Measurements from ENCODE around the gene PARD3. TPM values are rescaled to one million over a fixed set of nuclear protein-coding genes. Genes with fewer than 3 reads are reported as not detected.

Gene PARD3
- total RNA-seq, 1 experiment from 2014 or later = 154 TPM

DNA sequence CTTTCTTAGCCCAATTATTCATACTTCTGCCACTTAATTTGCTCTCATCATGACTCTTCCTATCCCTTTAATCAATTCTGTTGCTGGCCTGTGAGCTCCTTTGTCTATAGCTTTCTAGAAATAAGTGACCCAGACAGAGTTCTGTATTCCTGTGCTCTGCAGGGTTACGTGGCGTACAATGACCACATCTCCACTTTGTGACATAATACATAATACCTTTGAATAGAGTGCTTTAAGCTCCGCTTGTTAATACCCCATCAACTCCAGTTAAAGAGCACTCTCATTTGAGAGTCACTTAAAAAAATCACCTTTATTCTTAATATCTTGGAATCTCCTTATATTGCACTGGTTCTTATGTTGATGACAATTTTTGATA is 619.0 kb downstream of the PARD3 start:
- no TSS peak for BruUV-seq (replicated peaks)
- H3K9me2 ChIP-seq (replicated peaks; ENCODE audit: low read length) = no peaks in the 10 kb centered on the region
- ATAC-seq (no peak), DNase-seq (no peak)
- H2AFZ ChIP-seq (ENCODE audit: low read length) = no peak overlapping the region
- H3K79me2 ChIP-seq (ENCODE audit: low read length) = no peaks in the 10 kb centered on the region
- no peak overlapping the region for H3K9ac ChIP-seq (ENCODE audit: low read length)
- no peak overlapping the region for H3K4me2 ChIP-seq (ENCODE audit: low read length)
- ChIA-PET CTCF (no interaction called here), POLR2A (ENCODE audit: unreplicated experiment) (no interaction called here)
- peaks cover 6% of the 10 kb centered on the region for H3K4me1 ChIP-seq (ENCODE audit: insufficient read depth, low read length)
- no peaks in the 10 kb centered on the region for H4K20me1 ChIP-seq (ENCODE audit: low read length)
- no peaks in the 10 kb centered on the region for H3K9me3 ChIP-seq (ENCODE audit: low read length)
- H3K27ac ChIP-seq (ENCODE audit: low read length) = no peak overlapping the region
- H3K36me3 ChIP-seq (ENCODE audit: low read depth, low read length) = no peaks in the 10 kb centered on the region
- intact Hi-C loops (cut with micrococcal nuclease) = no loop called here
- no peak for TF ChIP-seq EZH2 (IDR thresholded peaks at IDR 0.05; ENCODE audit: low read length, unreplicated experiment)
- TF ChIP-seq, protein P1, sequence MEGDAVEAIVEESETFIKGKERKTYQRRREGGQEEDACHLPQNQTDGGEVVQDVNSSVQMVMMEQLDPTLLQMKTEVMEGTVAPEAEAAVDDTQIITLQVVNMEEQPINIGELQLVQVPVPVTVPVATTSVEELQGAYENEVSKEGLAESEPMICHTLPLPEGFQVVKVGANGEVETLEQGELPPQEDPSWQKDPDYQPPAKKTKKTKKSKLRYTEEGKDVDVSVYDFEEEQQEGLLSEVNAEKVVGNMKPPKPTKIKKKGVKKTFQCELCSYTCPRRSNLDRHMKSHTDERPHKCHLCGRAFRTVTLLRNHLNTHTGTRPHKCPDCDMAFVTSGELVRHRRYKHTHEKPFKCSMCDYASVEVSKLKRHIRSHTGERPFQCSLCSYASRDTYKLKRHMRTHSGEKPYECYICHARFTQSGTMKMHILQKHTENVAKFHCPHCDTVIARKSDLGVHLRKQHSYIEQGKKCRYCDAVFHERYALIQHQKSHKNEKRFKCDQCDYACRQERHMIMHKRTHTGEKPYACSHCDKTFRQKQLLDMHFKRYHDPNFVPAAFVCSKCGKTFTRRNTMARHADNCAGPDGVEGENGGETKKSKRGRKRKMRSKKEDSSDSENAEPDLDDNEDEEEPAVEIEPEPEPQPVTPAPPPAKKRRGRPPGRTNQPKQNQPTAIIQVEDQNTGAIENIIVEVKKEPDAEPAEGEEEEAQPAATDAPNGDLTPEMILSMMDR (conservative IDR thresholded peaks at IDR 0.05; ENCODE audit: low read depth, low read length) = no peak
- TF ChIP-seq EZH2phosphoT487 (IDR thresholded peaks at IDR 0.05; ENCODE audit: borderline replicate concordance, low read length) = no peak
- H3K27me3 ChIP-seq (ENCODE audit: low read length) = no peaks in the 10 kb centered on the region
- no peak overlapping the region for H3K4me3 ChIP-seq (ENCODE audit: low read length)
- H3F3A ChIP-seq (ENCODE audit: low read length, unreplicated experiment) = no peaks in the 10 kb centered on the region

DNA sequence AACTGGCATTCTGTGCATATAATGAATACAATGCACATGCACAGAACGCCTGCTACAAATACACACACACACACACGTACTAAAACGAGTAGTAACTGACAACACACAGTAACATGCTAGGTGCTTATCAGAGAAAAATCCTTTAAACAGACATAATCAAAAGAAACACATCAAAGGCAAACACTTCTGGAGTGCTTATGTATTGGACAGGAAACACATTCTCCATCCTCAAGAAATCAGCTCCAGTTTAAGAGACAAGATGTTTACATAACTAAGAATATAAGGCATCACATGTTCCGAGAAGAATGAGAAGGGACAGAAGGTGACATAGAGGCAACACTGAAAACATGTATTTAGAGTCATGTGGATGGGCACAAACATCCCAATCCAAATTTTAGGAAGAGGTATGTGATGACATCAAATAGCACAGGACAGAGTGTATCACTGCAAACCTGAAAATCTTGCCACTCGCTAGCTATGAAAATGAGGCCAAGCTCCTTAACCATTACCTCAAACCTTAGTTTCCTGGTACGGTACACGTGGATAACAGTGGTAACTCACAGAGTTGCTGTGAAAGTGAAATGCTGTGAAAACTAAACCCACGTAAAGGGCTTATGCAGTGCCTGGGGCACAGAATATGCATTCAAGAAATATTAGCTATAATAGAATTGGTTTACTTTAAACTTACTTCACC is 619.6 kb downstream of the PARD3 start:
- Histone ChIP-seq H3K27ac (ENCODE audit: low read length) (no peak overlapping the region), H3K27me3 (ENCODE audit: low read length) (no peaks in the 10 kb centered on the region), H3K4me1 (ENCODE audit: insufficient read depth, low read length) (peaks cover 6% of the 10 kb centered on the region), H3K36me3 (ENCODE audit: low read depth, low read length) (no peaks in the 10 kb centered on the region), H3K4me2 (ENCODE audit: low read length) (no peak overlapping the region), H4K20me1 (ENCODE audit: low read length) (no peaks in the 10 kb centered on the region), H3K4me3 (ENCODE audit: low read length) (no peak overlapping the region), H3K79me2 (ENCODE audit: low read length) (no peaks in the 10 kb centered on the region), H3K9me2 (replicated peaks; ENCODE audit: low read length) (no peaks in the 10 kb centered on the region), H2AFZ (ENCODE audit: low read length) (no peak overlapping the region), H3F3A (ENCODE audit: low read length, unreplicated experiment) (no peaks in the 10 kb centered on the region), H3K9me3 (ENCODE audit: low read length) (no peaks in the 10 kb centered on the region), H3K9ac (ENCODE audit: low read length) (no peak overlapping the region)
- intact Hi-C loops (cut with micrococcal nuclease) = no loop called here
- ChIA-PET POLR2A (ENCODE audit: unreplicated experiment) (no interaction called here), CTCF (no interaction called here)
- no TSS peak for BruUV-seq (replicated peaks)
- DNase-seq = no peak
- TF ChIP-seq, protein P1 (conservative IDR thresholded peaks at IDR 0.05; ENCODE audit: low read depth, low read length) = no peak
- no peak for TF ChIP-seq EZH2 (IDR thresholded peaks at IDR 0.05; ENCODE audit: low read length, unreplicated experiment)
- no peak for TF ChIP-seq EZH2phosphoT487 (IDR thresholded peaks at IDR 0.05; ENCODE audit: borderline replicate concordance, low read length)
- no peak for ATAC-seq

DNA sequence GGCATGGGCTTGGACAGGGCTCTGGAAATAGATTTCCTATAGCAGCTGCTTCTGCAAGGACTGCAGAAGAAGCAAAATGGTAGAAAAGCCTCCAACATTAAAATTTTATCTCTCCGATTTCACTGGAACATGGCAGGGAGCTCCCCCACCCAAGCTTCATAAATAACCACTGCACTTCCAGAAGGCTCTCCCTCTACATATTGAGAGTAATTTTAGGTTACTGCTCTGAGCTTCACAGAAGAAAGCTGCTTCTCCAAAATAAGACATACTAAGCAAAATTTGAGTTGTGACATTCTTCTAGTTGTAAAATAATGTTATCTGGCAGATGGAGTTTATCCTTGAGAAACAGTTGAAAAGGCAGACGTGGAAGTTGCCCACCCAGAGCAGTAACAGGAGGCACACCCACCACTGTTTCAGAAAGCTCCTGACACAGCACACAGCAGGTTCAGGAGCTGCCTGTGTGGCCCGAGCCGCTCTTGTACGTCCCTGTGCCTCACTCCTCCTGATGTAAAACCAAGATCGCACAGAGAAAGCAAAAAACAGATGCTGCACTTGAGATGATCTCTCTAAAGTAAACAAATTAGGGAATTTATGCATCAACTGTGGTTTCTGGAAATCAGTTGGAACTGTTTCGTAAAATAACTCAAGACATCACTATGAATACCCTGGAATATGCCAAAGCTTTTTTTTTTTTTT is 621.0 kb downstream of the PARD3 start:
- POLR2A ChIA-PET (ENCODE audit: unreplicated experiment) = no interaction called here
- H4K20me1 ChIP-seq (ENCODE audit: low read length) = no peaks in the 10 kb centered on the region
- H3K9me3 ChIP-seq (ENCODE audit: low read length) = no peaks in the 10 kb centered on the region
- no peaks in the 10 kb centered on the region for H3K9me2 ChIP-seq (replicated peaks; ENCODE audit: low read length)
- H3K27me3 ChIP-seq (ENCODE audit: low read length) = no peaks in the 10 kb centered on the region
- no peak overlapping the region for H3K4me2 ChIP-seq (ENCODE audit: low read length)
- no peaks in the 10 kb centered on the region for H3F3A ChIP-seq (ENCODE audit: low read length, unreplicated experiment)
- no peak overlapping the region for H3K27ac ChIP-seq (ENCODE audit: low read length)
- intact Hi-C loops (cut with micrococcal nuclease) = no loop called here
- no peaks in the 10 kb centered on the region for H3K36me3 ChIP-seq (ENCODE audit: low read depth, low read length)
- no peak for TF ChIP-seq EZH2 (IDR thresholded peaks at IDR 0.05; ENCODE audit: low read length, unreplicated experiment)
- TF ChIP-seq, protein P1 (conservative IDR thresholded peaks at IDR 0.05; ENCODE audit: low read depth, low read length) = no peak
- TF ChIP-seq EZH2phosphoT487 (IDR thresholded peaks at IDR 0.05; ENCODE audit: borderline replicate concordance, low read length) = no peak
- ATAC-seq = no peak
- no TSS peak for BruUV-seq (replicated peaks)
- H3K4me1 ChIP-seq (ENCODE audit: insufficient read depth, low read length) = peaks cover 6% of the 10 kb centered on the region
- CTCF ChIA-PET = no interaction called here
- no peak overlapping the region for H3K9ac ChIP-seq (ENCODE audit: low read length)
- H3K4me3 ChIP-seq (ENCODE audit: low read length) = no peak overlapping the region
- no peak for DNase-seq
- H3K79me2 ChIP-seq (ENCODE audit: low read length) = no peaks in the 10 kb centered on the region
- no peak overlapping the region for H2AFZ ChIP-seq (ENCODE audit: low read length)
